Breast epithelium (tissue), 3 donors: Measurements from ENCODE around the gene RNF138.

Experiments
- CTCF ChIP-seq, 3 donors: fragments of 450-650 bp; IDR thresholded peaks; one replicate each; pipeline ENCODE4 v1.5.1; 2016 to 2017; ENCODE audit warnings: antibody characterized with exemption in 3 of 3, mild to moderate bottlenecking in 3 of 3, moderate library complexity in 3 of 3
- POLR2A ChIP-seq: fragments of 450-650 bp; IDR thresholded peaks from one replicate; pipeline ENCODE4 v1.6.1; 2016; ENCODE audit warnings: antibody characterized with exemption, mild to moderate bottlenecking, moderate library complexity

DNA sequence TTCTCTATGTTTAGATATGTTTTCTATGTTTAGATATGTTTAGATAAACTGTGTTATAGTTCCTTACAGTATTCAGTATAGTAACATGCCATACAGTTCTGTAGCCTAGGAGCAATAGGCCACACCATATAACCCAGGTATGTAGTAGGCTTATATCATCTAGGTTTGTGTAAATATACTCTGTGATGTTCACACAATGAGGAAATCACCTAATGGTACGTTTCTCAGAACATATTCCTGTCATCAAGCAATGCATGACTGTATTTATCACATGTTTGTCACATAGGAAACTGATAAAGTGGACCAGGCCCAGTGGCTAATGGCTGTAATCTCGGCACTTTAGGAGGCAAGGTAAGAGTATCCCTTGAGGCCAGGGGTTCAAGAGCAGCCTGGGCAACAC, 44.0 kb downstream of the RNF138 start:
- TF ChIP-seq CTCF (IDR thresholded peaks at IDR 0.05) (no peak), POLR2A (no peak)
